OCI-LY3 (cell line): ENCODE data around the gene DIS3.

Experiments
- EZH2phosphoT487 ChIP-seq: fragments of 200-600 bp; shearing (Covaris generic); IDR thresholded peaks from 2 replicates; pipeline ENCODE4 v1.6.1; 2018; ENCODE audit warnings: antibody characterized with exemption, mixed run types, low read depth
- TF ChIP-seq, protein P1 (sequence below): fragments of 200-600, 300-600 bp; sonication (generic); IDR thresholded peaks from 2 replicates; pipeline ENCODE4 v1.5.1; 2014; ENCODE audit warnings: antibody characterized with exemption, low read length, low read depth

DNA sequence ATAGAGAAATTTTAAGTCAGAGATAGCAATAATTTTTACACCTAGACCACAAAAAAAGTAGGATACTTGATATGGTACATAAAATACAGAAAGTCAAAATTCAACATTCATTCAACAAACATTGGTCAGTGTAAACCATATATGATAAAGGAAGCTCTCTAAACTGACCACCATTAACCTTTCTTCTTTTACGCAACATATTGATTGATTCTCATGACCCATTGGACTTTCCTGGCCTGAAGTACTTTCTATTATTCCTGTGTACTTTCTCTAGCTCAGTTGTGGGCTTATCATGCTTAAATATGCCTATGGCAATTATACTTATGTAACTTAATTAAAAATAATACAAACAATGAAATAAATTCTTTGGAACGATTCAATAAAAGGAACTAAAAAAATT, 10.9 kb upstream of the DIS3 start:
- TF ChIP-seq, protein P1, sequence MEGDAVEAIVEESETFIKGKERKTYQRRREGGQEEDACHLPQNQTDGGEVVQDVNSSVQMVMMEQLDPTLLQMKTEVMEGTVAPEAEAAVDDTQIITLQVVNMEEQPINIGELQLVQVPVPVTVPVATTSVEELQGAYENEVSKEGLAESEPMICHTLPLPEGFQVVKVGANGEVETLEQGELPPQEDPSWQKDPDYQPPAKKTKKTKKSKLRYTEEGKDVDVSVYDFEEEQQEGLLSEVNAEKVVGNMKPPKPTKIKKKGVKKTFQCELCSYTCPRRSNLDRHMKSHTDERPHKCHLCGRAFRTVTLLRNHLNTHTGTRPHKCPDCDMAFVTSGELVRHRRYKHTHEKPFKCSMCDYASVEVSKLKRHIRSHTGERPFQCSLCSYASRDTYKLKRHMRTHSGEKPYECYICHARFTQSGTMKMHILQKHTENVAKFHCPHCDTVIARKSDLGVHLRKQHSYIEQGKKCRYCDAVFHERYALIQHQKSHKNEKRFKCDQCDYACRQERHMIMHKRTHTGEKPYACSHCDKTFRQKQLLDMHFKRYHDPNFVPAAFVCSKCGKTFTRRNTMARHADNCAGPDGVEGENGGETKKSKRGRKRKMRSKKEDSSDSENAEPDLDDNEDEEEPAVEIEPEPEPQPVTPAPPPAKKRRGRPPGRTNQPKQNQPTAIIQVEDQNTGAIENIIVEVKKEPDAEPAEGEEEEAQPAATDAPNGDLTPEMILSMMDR = no peak
- no peak for TF ChIP-seq EZH2phosphoT487
